Sigmoid colon (tissue), 7 donors: Measurements from ENCODE around the gene SLC7A14. TPM values are rescaled to one million over a fixed set of nuclear protein-coding genes. Genes with fewer than 3 reads are reported as not detected.

Source experiments
- DNase-seq: peaks from one replicate; pipeline ENCODE4 v3.0.0-alpha.2; 2019
- H3K27ac ChIP-seq, 4 donors: fragments of 200-600 bp; sonication (generic); one replicate each; pipeline ENCODE4 v1.5.1; 2016 to 2019; ENCODE audit warnings: mild to moderate bottlenecking in 1 of 4
- H3K27me3 ChIP-seq, 3 donors: fragments of 200-600 bp; sonication (generic); one replicate each; pipeline ENCODE4 v1.5.1; 2019; ENCODE audit warnings: mild to moderate bottlenecking in 1 of 3
- H3K36me3 ChIP-seq, 4 donors: fragments of 200-600 bp; sonication (generic); one replicate each; pipeline ENCODE4 v1.5.1; 2016 to 2019
- H3K4me1 ChIP-seq, 4 donors: fragments of 200-600 bp; sonication (generic); one replicate each; pipeline ENCODE4 v1.5.1; 2017 to 2019
- H3K4me3 ChIP-seq, 4 donors: fragments of 200-600 bp; sonication (generic); one replicate each; pipeline ENCODE4 v1.5.1; 2017 to 2019; ENCODE audit warnings: mild to moderate bottlenecking in 2 of 4, moderate library complexity in 1 of 4
- H3K9me3 ChIP-seq, 4 donors: fragments of 200-600 bp in 3 of 4; sonication (generic) in 3 of 4; one replicate each; pipeline versions ENCODE4 v1.5.1 to v1.6.1; 2013 to 2019
- CTCF ChIP-seq, 4 experiments: fragments of 450-650 bp in 3 of 4; fragments of 200-600 bp in 1 of 4; IDR thresholded peaks; one replicate each; pipeline ENCODE4 v1.5.1; 2016 to 2019; ENCODE audit warnings: antibody characterized with exemption in 4 of 4, mild to moderate bottlenecking in 3 of 4, moderate library complexity in 2 of 4
- EP300 ChIP-seq, 4 donors: sonication (generic); formaldehyde crosslinking; IDR thresholded peaks; one replicate each; pipeline ENCODE4 v1.6.1; 2017; ENCODE audit warnings: antibody characterized with exemption in 4 of 4
- POLR2A ChIP-seq, 2 donors: fragments of 450-650 bp; IDR thresholded peaks; one replicate each; pipeline ENCODE4 v1.6.1; 2016; ENCODE audit warnings: antibody characterized with exemption in 2 of 2, mild to moderate bottlenecking in 2 of 2, moderate library complexity in 2 of 2
- POLR2AphosphoS5 ChIP-seq, 4 donors: sonication (generic); formaldehyde crosslinking; IDR thresholded peaks; one replicate each; pipeline ENCODE4 v1.6.1; 2017; ENCODE audit warnings: antibody characterized with exemption in 4 of 4
- WGBS, 2 donors: extraction: QIAGEN DNeasy Blood & Tissue Kit; methylation state at CpG; one replicate each; pipeline ENCODE4 v1.1.7; 2013; 5-methylcytosine and 5-hydroxymethylcytosine counted together
- intact Hi-C: fragments of 100-400 bp; cut with DNase I; formaldehyde crosslinking; loops from one replicate; pipeline ENCODE4 v1.15.1; 2023
- polyA plus RNA-seq, 3 donors: library from polyadenylated mRNA; stranded (reverse); fragments of 200-250 nt; gene quantifications; one replicate each; pipeline ENCODE4 v1.2.3, GENCODE V29; 2013
- total RNA-seq, 4 donors: library from RNA; depleted of rRNA; stranded (reverse); fragments of >200 nt; gene quantifications; one replicate each; pipeline ENCODE4 v1.1.0, GENCODE V29; 2016
- donor health status: healthy with polysubstance abuse.
- donor health status: Bipolar disorder and iron deficiency.
- donor health status: healthy.

The SLC7A14 gene
- total and polyA plus RNA-seq, 7 donors, result 0.79 to 3.9 (median 2.8) TPM; not detected in 2

- 87 to 91% methylated on average over 7 of the region's 7 CpGs for WGBS, 2 donors
- Histone ChIP-seq H3K4me3 (no peak overlapping the region), H3K27ac (no peak overlapping the region), H3K9me3 (no peaks in the 10 kb centered on the region), H3K27me3 (no peaks in the 10 kb centered on the region), H3K36me3 (no peaks in the 10 kb centered on the region), H3K4me1 (no peaks in the 10 kb centered on the region)
- intact Hi-C loops, result no loop called here
- no peak for TF ChIP-seq EP300 (IDR thresholded peaks at IDR 0.05)
- TF ChIP-seq POLR2AphosphoS5 (IDR thresholded peaks at IDR 0.05), result no peak
- TF ChIP-seq CTCF (IDR thresholded peaks at IDR 0.05), result no peak
- no peak for TF ChIP-seq POLR2A (IDR thresholded peaks at IDR 0.05)
- DNase-seq, result no peak
Observed at GRCh38 chr3:170631755-170632488, 46.0 kb upstream of the SLC7A14 start.

GRCh38 chr3:170623524-170623923, 37.6 kb upstream of the SLC7A14 start:
- DNase-seq, result no peak
- Histone ChIP-seq H3K27me3 (no peaks in the 10 kb centered on the region), H3K36me3 (no peaks in the 10 kb centered on the region), H3K4me1 (peaks cover 0 to 15% (median 7%) of the 10 kb centered on the region in 4 donors), H3K9me3 (no peaks in the 10 kb centered on the region), H3K27ac (no peak overlapping the region), H3K4me3 (no peak overlapping the region)
- WGBS, 2 donors, result 31 to 87% methylated on average over 1 of the region's 1 CpG
- TF ChIP-seq POLR2A (IDR thresholded peaks at IDR 0.05), result no peak
- TF ChIP-seq POLR2AphosphoS5 (IDR thresholded peaks at IDR 0.05), result no peak
- no peak for TF ChIP-seq EP300 (IDR thresholded peaks at IDR 0.05)
- TF ChIP-seq CTCF (IDR thresholded peaks at IDR 0.05), result no peak
- intact Hi-C loops, result no loop called here

- TF ChIP-seq CTCF (IDR thresholded peaks at IDR 0.05), result no peak
- peak; percentile 12 to 78 (median 59) for TF ChIP-seq POLR2AphosphoS5 (IDR thresholded peaks at IDR 0.05)
- TF ChIP-seq EP300 (IDR thresholded peaks at IDR 0.05), result no peak
- H3K4me3 ChIP-seq, result no peak overlapping the region
- no peak overlapping the region for H3K27ac ChIP-seq
- WGBS, 2 donors, result 46 to 67% methylated on average over 5 of the region's 5 CpGs
- peaks cover 0 to 15% (median 7%) of the 10 kb centered on the region in 4 donors for H3K4me1 ChIP-seq
- intact Hi-C loops, result no loop called here
- no peaks in the 10 kb centered on the region for H3K9me3 ChIP-seq
- H3K27me3 ChIP-seq, result no peaks in the 10 kb centered on the region
- DNase-seq, result peak; percentile 77
- H3K36me3 ChIP-seq, result no peaks in the 10 kb centered on the region
Observed at GRCh38 chr3:170622369-170623159, 36.7 kb upstream of the SLC7A14 start.

GRCh38 chr3:170621256-170621655, 35.4 kb upstream of the SLC7A14 start:
- Histone ChIP-seq H3K27ac (no peak overlapping the region), H3K36me3 (no peaks in the 10 kb centered on the region), H3K4me1 (peaks cover 0 to 15% (median 7%) of the 10 kb centered on the region in 4 donors), H3K9me3 (no peaks in the 10 kb centered on the region), H3K4me3 (no peak overlapping the region), H3K27me3 (no peaks in the 10 kb centered on the region)
- intact Hi-C loops, result no loop called here
- 72% methylated on average over 5 of the region's 5 CpGs for WGBS, 2 donors
- no peak for DNase-seq
- TF ChIP-seq EP300 (IDR thresholded peaks at IDR 0.05) (no peak), POLR2A (IDR thresholded peaks at IDR 0.05) (no peak), CTCF (IDR thresholded peaks at IDR 0.05) (no peak), POLR2AphosphoS5 (IDR thresholded peaks at IDR 0.05) (no peak)
